Activated naive CD4-positive, alpha-beta T cell treated with anti-CD3 and anti-CD28 coated beads for 36 hours (primary cell): ENCODE results near the gene BPIFB2. TPM values are rescaled to one million over a fixed set of nuclear protein-coding genes. Genes with fewer than 3 reads are reported as not detected.

Experiments
- CTCF ChIA-PET: fragments of 350-600 bp; sonication (Branson Sonifier 250); formaldehyde crosslinking; loops from one replicate; lab custom pipeline; 2021; ENCODE audit warnings: antibody characterized with exemption; lab: Charles Lee
- DNase-seq: peaks from one replicate; pipeline ENCODE4 v3.0.0-alpha.2; 2020
- H3K27ac Mint-ChIP-seq: one replicate; pipeline ENCODE4 v1.8.0; 2021; ENCODE audit warnings: mild to moderate bottlenecking, mixed read lengths
- H3K27me3 Mint-ChIP-seq: one replicate; pipeline ENCODE4 v1.8.0; 2021; ENCODE audit warnings: low read depth, mixed read lengths
- H3K36me3 Mint-ChIP-seq: one replicate; pipeline ENCODE4 v1.8.0; 2021; ENCODE audit warnings: low read depth, mixed read lengths
- H3K4me1 Mint-ChIP-seq: one replicate; pipeline ENCODE4 v1.8.0; 2021; ENCODE audit warnings: low read depth, mixed read lengths
- H3K4me3 Mint-ChIP-seq: one replicate; pipeline ENCODE4 v1.8.0; 2021; ENCODE audit warnings: mild to moderate bottlenecking, moderate library complexity, mixed read lengths
- H3K9me3 Mint-ChIP-seq: one replicate; pipeline ENCODE4 v1.8.0; 2021; ENCODE audit warnings: mixed read lengths
- intact Hi-C: fragments of 100-400 bp; cut with micrococcal nuclease; formaldehyde crosslinking; loops from one replicate; pipeline ENCODE4 v1.15.1; 2023
- total RNA-seq, 2 experiments: library from RNA; stranded (reverse); gene quantifications; one replicate each; pipeline ENCODE4 v1.2.3, GENCODE V29; 2021

BPIFB2 gene
- total RNA-seq, 2 experiments from 2014 or later = not detected

DNA sequence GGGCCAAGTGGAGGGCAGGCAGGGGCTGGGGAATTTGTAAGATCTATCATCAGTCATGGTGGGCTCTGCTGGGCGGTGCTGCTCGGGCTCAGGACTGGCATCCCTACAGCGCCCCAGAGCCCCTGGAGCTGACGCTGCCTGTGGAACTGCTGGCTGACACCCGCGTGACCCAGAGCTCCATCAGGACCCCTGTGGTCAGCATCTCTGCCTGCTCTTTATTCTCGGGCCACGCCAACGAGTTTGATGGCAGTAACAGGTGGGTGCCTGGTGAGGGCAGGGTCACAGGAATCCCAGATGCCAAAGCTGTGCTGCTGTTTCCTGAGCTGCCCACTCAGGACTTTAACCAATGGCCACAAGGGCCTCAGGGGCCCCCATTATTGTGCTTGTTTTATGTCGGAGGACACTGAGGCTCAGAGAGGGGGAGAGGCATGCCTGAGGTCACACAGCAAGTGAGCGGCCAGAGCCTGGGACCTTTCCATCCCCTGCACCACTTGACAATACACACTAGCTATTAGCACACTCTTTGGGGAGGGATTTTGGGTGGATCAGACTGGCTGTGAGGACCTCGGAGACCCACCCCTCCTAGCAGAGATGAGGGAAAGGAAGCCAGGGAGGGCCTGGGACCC, 6.3 kb downstream of the BPIFB2 start:
- H3K36me3 Mint-ChIP-seq = no peaks in the 10 kb centered on the region
- H3K4me3 Mint-ChIP-seq = no peak overlapping the region
- no peak for DNase-seq
- H3K27me3 Mint-ChIP-seq = no peaks in the 10 kb centered on the region
- peaks cover 6% of the 10 kb centered on the region for H3K4me1 Mint-ChIP-seq
- intact Hi-C loops = no loop called here
- no peak overlapping the region for H3K27ac Mint-ChIP-seq
- CTCF ChIA-PET = no interaction called here
- H3K9me3 Mint-ChIP-seq = no peaks in the 10 kb centered on the region

DNA sequence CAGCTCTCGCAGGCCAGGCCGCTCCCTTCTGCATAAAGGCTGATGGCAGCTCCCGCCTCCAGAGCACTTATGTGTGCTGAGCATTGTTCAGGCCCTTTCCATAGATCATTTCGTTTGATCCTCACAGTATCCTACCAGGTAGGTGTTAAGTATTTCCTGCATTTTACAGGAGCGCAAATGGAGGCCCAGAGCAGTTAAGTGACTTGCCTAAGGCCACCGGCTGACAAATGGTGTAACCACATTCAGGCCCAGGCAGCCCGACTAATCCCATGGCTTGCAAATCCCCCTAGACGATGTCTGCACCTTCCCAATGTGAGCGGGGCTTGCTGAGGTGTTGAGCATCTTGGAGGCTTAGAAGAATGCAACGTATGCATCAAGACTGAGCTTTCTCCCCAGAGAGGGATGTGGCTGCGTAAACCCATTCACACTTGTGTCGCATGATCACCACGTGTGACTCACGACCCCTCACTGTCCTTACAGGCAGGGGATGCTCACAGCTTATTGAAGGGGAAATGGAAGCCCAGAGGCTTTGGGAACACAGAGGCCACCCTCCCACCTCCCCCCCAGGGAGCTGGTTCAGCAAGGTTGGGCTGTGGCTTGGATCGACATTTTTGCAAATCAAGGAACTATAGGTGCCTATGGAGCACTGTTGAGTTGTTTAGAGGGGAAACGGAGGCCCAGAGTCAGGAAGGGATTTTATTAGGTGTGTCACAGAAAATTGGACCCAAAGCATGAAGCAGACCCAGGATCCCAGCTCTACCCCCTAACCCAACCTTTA, 7.0 kb downstream of the BPIFB2 start:
- intact Hi-C loops = no loop called here
- Mint-ChIP-seq H3K27ac (no peak overlapping the region), H3K4me3 (no peak overlapping the region), H3K4me1 (peaks cover 6% of the 10 kb centered on the region), H3K36me3 (no peaks in the 10 kb centered on the region), H3K27me3 (no peaks in the 10 kb centered on the region), H3K9me3 (no peaks in the 10 kb centered on the region)
- DNase-seq = no peak
- CTCF ChIA-PET = interaction anchor here (0.9 kb wide), 1 partner anchor 277 kb away, joined by 3 read pairs; no protein-coding TSS in a partner anchor

DNA sequence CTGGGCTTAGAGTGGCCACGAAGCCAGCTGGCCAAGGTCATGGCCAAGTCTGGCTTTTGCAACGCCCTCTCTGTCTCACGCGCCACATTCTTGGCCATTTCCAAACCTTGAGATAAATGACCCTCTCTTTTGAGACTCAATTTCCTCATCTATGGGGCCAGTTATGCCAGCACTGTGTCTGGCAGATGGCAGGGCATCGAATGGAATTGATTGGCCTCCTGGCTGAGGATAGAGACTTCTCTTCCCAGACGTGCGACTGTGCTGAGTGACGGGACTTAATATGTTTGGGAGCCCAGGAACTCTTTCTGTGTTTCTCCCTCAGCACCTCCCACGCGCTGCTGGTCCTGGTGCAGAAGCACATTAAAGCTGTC, 7.6 kb downstream of the BPIFB2 start:
- no peak overlapping the region for H3K27ac Mint-ChIP-seq
- no peaks in the 10 kb centered on the region for H3K27me3 Mint-ChIP-seq
- H3K9me3 Mint-ChIP-seq = no peaks in the 10 kb centered on the region
- peaks cover 6% of the 10 kb centered on the region for H3K4me1 Mint-ChIP-seq
- CTCF ChIA-PET = interaction anchor here (0.9 kb wide), 1 partner anchor 277 kb away, joined by 3 read pairs; no protein-coding TSS in a partner anchor
- H3K4me3 Mint-ChIP-seq = no peak overlapping the region
- H3K36me3 Mint-ChIP-seq = no peaks in the 10 kb centered on the region
- intact Hi-C loops = no loop called here
- no peak for DNase-seq

DNA sequence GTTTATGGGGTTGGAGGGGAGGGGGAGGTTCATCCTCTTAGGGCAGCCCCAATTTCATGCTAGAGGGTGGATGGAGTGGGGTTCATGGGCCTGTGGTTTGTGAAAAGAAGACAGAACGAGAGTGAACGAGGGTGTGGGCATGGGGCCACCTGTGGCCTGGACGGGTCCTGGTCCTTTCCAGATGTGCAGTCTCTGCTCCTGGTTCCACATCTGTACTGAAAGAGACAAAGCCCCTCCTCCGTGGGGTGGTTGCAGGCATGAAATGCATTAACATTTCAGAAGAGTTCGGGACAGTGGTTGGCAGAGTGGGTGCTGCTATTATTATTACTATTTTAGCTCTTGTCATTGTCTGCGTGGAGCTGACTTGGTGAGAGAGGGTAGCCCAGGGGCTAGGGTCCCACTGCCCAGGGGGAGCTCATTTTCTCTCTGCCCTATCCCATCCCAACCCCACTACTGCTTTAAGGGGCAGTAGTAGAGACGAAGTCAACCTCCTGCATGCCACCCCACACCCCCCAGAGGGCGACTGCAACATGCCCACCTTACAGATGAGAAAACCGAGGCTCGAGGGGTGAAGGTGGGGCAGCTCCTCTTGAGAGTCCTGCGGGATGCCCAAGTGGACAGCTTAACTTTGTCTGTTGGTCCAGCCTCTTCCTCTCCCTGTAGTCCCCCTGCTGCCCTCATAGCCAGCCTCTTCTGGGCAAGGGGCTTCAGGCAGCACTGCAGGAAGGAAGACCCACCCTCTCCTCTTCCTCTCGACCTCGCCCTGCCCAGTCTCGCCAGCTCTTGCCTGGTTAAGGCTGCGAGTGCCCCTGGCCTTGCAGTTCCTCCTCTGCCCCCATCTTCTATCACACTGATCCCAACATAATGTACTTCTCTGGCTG, 8.4 kb downstream of the BPIFB2 start:
- CTCF ChIA-PET = no interaction called here
- Mint-ChIP-seq H3K4me3 (no peak overlapping the region), H3K27me3 (no peaks in the 10 kb centered on the region), H3K4me1 (peaks cover 6% of the 10 kb centered on the region), H3K27ac (no peak overlapping the region), H3K36me3 (no peaks in the 10 kb centered on the region), H3K9me3 (no peaks in the 10 kb centered on the region)
- intact Hi-C loops = no loop called here
- DNase-seq = no peak

DNA sequence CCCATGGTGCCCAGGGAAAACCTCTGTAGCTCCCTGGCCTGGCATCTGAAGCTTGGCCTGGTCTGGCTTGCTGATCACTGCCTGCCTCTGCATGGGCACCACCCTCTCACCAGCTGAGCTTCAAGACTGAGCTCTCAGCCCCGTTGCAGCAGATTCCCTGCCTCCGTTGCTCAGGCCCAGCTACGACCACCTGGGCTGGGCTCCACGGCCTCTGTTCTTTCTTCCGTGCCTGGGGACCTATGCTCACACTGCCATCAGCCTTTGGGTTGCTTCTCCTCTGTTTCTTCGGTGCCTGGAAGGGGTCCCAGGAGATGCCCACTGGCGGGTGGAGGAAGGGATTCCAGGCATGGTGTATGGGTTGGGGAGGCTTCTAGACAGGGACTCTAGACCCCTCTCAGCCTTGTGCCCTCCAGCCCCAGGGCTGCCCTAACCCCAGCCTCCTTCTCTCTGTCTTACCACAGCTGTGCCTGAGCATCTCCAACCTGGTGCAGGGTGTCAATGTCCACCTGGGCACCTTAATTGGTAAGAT, 9.1 kb downstream of the BPIFB2 start:
- intact Hi-C loops = no loop called here
- no peak for DNase-seq
- H3K27me3 Mint-ChIP-seq = no peaks in the 10 kb centered on the region
- H3K4me1 Mint-ChIP-seq = peaks cover 6% of the 10 kb centered on the region
- CTCF ChIA-PET = interaction anchor here (1.2 kb wide), 1 partner anchor 12 kb away, joined by 3 read pairs; the partner anchor contains the start of gene SUN5
- no peaks in the 10 kb centered on the region for H3K9me3 Mint-ChIP-seq
- H3K4me3 Mint-ChIP-seq = no peak overlapping the region
- no peaks in the 10 kb centered on the region for H3K36me3 Mint-ChIP-seq
- no peak overlapping the region for H3K27ac Mint-ChIP-seq

DNA sequence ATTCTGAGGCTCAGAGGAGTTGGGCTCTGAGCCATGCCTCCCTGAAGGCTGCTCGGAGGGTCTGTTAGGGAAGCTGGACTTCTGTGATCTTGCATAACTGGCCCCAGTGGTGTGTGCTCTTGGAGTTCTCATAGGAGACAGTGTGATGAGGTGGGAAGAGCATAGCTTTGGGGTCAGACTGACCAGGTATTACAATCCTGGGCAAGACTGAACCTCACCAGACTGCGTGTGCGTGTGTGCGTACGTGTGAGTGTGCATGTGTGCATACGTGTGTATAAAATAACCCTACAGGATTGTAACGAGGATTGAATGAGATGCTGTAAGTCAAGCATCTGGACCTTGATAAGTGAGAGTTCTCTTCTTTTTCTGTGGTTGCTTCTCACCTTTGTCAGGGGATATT, 10.0 kb downstream of the BPIFB2 start:
- Mint-ChIP-seq H3K4me1 (peaks cover 6% of the 10 kb centered on the region), H3K27me3 (no peaks in the 10 kb centered on the region), H3K4me3 (no peak overlapping the region), H3K36me3 (no peaks in the 10 kb centered on the region), H3K9me3 (no peaks in the 10 kb centered on the region), H3K27ac (no peak overlapping the region)
- intact Hi-C loops = no loop called here
- no peak for DNase-seq
- CTCF ChIA-PET = interaction anchor here (1.2 kb wide), 1 partner anchor 13 kb away, joined by 3 read pairs; the partner anchor contains the start of gene SUN5

DNA sequence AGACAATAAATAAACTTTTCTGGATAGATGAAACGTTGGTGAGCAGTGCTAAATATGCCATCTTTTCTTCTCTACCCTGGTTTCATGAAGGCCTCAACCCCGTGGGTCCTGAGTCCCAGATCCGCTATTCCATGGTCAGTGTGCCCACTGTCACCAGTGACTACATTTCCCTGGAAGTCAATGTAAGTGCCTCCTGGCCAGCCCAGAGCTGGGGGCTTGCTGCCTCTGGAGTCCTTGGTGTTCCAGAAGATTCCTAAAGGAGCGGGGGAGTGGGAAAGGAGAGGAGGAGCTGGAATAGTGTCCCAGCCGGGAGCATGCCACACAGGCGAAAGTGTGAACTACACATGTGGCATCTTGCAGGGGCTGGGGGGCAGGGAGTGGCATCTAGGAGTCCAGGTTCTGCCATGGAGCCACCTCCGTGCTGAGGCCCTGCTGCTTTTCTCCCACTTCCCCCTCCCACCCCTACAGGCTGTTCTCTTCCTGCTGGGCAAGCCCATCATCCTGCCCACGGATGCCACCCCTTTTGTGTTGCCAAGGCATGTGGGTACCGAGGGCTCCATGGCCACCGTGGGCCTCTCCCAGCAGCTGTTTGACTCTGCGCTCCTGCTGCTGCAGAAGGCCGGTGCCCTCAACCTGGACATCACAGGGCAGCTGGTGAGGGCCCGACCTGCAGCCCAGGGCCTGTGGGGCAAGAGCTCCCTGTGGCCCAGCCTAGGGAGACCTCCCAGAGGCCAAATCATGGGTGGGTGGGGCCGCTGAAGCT, 10.8 kb downstream of the BPIFB2 start:
- CTCF ChIA-PET = no interaction called here
- no peak for DNase-seq
- Mint-ChIP-seq H3K36me3 (no peaks in the 10 kb centered on the region), H3K4me1 (peaks cover 6% of the 10 kb centered on the region), H3K27ac (no peak overlapping the region), H3K4me3 (no peak overlapping the region), H3K9me3 (no peaks in the 10 kb centered on the region), H3K27me3 (no peaks in the 10 kb centered on the region)
- intact Hi-C loops = no loop called here

DNA sequence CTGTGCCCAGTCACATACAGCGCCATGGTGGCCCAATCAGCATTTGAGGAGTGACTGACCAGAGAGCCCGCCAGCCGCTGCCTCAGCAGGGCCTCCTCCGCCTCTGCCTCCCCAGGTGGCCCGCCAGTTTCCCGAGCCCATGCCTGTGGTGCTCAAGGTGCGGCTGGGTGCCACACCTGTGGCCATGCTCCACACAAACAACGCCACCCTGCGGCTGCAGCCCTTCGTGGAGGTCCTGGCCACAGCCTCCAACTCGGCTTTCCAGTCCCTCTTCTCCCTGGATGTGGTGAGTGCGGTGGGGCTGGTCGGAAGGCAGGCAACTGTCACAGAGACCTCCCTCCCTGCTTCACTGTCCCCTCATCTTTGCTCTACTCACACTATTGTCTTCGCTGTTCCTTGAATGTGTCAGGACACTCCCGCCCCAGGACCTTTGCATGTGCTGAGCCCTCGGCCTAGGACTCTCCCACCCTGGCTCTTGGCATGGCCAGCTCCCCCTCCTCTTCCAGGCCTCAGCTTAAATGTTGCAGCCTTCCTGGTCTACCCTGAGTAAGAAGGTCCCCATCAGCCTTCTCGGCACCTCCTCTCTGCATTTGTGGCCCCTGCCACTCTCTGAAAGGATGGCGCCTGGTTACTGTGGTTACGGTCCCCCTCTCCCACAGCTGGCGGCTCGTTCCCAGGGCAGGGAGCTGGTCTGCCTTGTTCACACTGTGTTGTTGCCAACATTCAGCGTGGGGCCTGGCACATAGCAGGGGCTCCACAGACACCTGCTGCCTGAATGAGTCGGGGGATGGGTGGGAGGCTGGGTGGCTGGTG, 12.2 kb downstream of the BPIFB2 start:
- intact Hi-C loops = no loop called here
- DNase-seq = no peak
- Mint-ChIP-seq H3K9me3 (no peaks in the 10 kb centered on the region), H3K4me1 (peaks cover 6% of the 10 kb centered on the region), H3K36me3 (no peaks in the 10 kb centered on the region), H3K27ac (no peak overlapping the region), H3K4me3 (no peak overlapping the region), H3K27me3 (no peaks in the 10 kb centered on the region)
- CTCF ChIA-PET = interaction anchor here (0.5 kb wide), 1 partner anchor 28 kb away, joined by 3 read pairs; no protein-coding TSS in a partner anchor

DNA sequence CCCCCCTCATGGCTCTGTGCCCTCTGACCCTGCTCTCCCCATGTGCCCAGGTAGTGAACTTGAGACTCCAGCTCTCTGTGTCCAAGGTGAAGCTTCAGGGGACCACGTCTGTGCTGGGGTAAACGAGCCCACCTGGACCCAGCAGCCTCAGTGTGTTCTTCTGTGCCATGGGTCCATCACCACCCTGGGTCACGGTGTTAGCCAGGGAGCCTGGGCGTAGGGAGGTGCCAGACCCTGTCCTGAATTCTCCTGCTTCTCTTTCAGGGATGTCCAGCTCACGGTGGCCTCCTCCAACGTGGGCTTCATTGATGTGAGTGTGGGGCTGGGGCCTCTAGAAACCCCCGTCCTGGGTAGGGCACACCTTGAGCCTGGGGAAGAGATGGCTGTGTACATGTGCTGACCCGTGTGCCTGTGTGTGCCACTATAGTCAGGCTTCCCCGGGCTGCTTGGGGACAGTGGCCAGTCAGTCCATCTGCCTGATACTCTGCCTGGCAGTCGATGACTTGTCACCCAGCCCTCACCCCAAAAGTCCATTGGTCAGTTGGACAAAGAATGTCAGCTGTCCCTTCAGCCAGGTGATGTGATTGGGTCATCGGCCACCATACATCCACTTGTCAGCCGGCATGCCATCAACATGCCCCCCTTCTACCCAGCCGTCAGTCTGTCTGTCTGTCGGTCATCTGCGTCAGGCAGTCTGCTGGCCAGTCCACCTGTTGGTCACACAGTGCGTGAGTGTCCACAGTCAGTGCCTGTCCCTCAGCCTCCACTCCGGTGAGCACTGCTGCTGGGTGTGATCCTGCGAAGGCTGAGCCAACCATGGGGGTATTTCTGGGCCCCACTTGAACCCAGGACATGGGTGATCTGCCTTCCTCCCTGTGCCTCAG, 13.0 kb downstream of the BPIFB2 start:
- H3K9me3 Mint-ChIP-seq = no peaks in the 10 kb centered on the region
- intact Hi-C loops = no loop called here
- no peak for DNase-seq
- peaks cover 6% of the 10 kb centered on the region for H3K4me1 Mint-ChIP-seq
- H3K27ac Mint-ChIP-seq = no peak overlapping the region
- H3K27me3 Mint-ChIP-seq = no peaks in the 10 kb centered on the region
- H3K4me3 Mint-ChIP-seq = no peak overlapping the region
- CTCF ChIA-PET = interaction anchor here (0.5 kb wide), 1 partner anchor 29 kb away, joined by 3 read pairs; no protein-coding TSS in a partner anchor
- no peaks in the 10 kb centered on the region for H3K36me3 Mint-ChIP-seq

DNA sequence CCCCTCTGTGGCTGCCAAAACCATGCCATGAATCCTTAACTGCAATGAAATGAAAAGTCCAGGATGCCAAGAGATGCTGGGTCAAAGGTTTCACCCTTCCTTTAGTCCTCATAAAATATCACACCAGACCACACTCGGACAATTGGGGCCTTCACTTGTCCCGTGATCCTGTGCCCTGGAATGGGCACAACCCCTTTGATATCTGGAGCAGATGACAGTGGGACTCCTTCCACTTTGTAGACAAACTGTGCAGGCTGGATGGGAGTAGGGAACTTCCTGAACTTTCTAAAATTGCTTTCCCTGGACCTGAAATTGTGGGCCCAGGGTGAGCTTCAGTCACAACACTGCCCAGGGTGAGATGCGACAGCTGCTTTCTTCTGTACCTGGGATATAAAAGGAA, 14.4 kb downstream of the BPIFB2 start:
- Mint-ChIP-seq H3K4me3 (no peak overlapping the region), H3K4me1 (no peaks in the 10 kb centered on the region), H3K27ac (no peak overlapping the region), H3K27me3 (no peaks in the 10 kb centered on the region), H3K9me3 (no peaks in the 10 kb centered on the region), H3K36me3 (no peaks in the 10 kb centered on the region)
- CTCF ChIA-PET = no interaction called here
- no peak for DNase-seq
- intact Hi-C loops = no loop called here
